Right lobe of liver (tissue), 6 donors: Measurements from ENCODE around the gene RALB. TPM values are rescaled to one million over a fixed set of nuclear protein-coding genes. Genes with fewer than 3 reads are reported as not detected.

Source experiments
- ATAC-seq, 4 donors: fragments of 200-7000 bp; cut with Tn5 transposase; one replicate each; pipeline ENCODE4 v1.9.1; 2020; ENCODE audit warnings: mild to moderate bottlenecking in 4 of 4, moderate library complexity in 4 of 4
- DNase-seq, 3 donors: peaks; one replicate each; pipeline ENCODE4 v3.0.0-alpha.2; 2020
- H3K27ac ChIP-seq, 3 donors: fragments of 200-600 bp; one replicate each; pipeline ENCODE4 v1.8.0; 2022
- H3K27me3 ChIP-seq, 2 donors: fragments of 200-600 bp; one replicate each; pipeline ENCODE4 v1.8.0; 2022
- H3K36me3 ChIP-seq, 4 donors: fragments of 200-600 bp; sonication (generic) in 1 of 4; one replicate each; pipeline versions ENCODE4 v1.5.1 to v1.8.0; 2017 to 2022; ENCODE audit warnings: control low read depth in 1 of 4
- H3K4me1 ChIP-seq, 4 donors: fragments of 200-600 bp; sonication (generic) in 1 of 4; one replicate each; pipeline versions ENCODE4 v1.5.1 to v1.8.0; 2017 to 2022; ENCODE audit warnings: control low read depth in 1 of 4
- H3K4me3 ChIP-seq, 3 donors: fragments of 200-600 bp; one replicate each; pipeline ENCODE4 v1.8.0; 2022
- H3K9me3 ChIP-seq, 4 donors: fragments of 200-600 bp; sonication (generic) in 1 of 4; one replicate each; pipeline versions ENCODE4 v1.5.1 to v1.8.0; 2017 to 2022; ENCODE audit warnings: control low read depth in 1 of 4
- CTCF ChIP-seq, 4 donors: fragments of 200-600 bp in 3 of 4; fragments of 450-650 bp in 1 of 4; IDR thresholded peaks; one replicate each; pipeline versions ENCODE4 v1.5.1 to v1.8.0; 2016 to 2022; ENCODE audit warnings: antibody characterized with exemption in 4 of 4, mild to moderate bottlenecking in 2 of 4
- POLR2A ChIP-seq: fragments of 450-650 bp; IDR thresholded peaks from one replicate; pipeline ENCODE4 v1.6.1; 2017; ENCODE audit warnings: antibody characterized with exemption, mild to moderate bottlenecking
- WGBS: methylation state at CpG from one replicate; pipeline ENCODE4 v1.1.6; 2018; ENCODE audit warnings: low coverage, low lambda C conversion rate; ENCODE audit not compliant: insufficient coverage; ENCODE audit errors: missing lambda C conversion rate; 5-methylcytosine and 5-hydroxymethylcytosine counted together
- intact Hi-C, 2 donors: fragments of 100-400 bp; cut with DNase I; formaldehyde crosslinking; loops; one replicate each; pipeline versions ENCODE4 v1.11.2 to v1.14.1; 2022
- total RNA-seq, 6 experiments: library from RNA; depleted of rRNA in 2 of 6; stranded (reverse); fragments of >200 nt in 2 of 6; fragmentation: NEBNext Ultra II Directional in 3 of 6; extraction: Animal tissue kit (Norgen Biotek cat#: 25700) in 3 of 6; gene quantifications; one replicate each; pipeline versions ENCODE4 v1.1.0 to v1.2.4, GENCODE V29; 2016 to 2023
- donor health status: DM: no; HTN: yes; CAD: no.
- donor health status: DM: no; HTN: no; CAD: no.
- donor health status: DM: no; HTN: no; CAD: no.
- donor health status: DM: no; HTN: yes; CAD: no.
- donor health status: DM: no; HTN: yes; CAD: no.

The RALB gene
- total RNA-seq, 6 experiments from 2014 or later = 14.5 to 26.8 (median 18.6) TPM

DNA sequence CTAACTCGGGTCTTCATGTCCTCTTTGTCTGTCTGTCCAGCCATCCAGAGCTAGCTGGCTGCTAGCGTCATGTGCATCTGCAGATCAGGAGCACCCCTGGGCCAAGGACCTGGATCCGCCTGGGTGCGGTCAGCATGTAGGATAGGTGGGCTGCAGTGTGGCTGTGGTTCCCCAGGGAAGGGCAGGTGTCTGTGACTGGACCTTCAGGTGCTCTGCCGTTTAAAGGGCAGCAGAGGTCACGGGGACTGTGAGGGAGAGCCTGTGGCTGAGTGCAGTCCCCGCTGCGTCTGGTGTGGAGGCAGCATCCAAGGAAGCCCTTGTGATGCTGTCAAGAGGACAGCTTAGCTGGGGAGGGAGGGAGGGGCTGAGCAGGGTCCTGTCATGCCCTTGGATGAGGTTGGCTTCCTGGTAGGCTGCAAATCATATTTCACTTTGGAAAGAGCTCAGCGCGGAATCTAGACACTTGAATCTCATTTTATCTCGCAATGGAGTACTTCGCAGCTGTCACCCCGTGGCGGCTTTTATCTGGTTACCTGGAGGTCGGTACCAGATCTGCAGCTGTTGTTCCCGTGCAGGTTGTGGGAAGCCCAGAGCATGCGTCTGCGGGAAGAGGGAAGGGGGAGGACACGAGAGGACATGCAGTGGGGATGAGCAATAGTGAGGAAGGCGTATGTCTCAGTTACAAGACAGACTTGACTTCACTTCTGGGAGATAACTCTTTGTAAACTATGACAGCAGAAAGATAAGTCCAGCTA, 5.9 kb upstream of the RALB start:
- DNase-seq (peak in 1 of 3 donors; percentile 11), ATAC-seq (no peak)
- H3K27ac ChIP-seq = no peak overlapping the region
- H3K36me3 ChIP-seq = no peaks in the 10 kb centered on the region
- H3K4me3 ChIP-seq = no peak overlapping the region
- no peaks in the 10 kb centered on the region for H3K27me3 ChIP-seq
- no peaks in the 10 kb centered on the region for H3K9me3 ChIP-seq
- H3K4me1 ChIP-seq = no peaks in the 10 kb centered on the region
- 56% methylated on average over 7 of the region's 20 CpGs for WGBS
- no peak for TF ChIP-seq CTCF (IDR thresholded peaks at IDR 0.05)
- no peak for TF ChIP-seq POLR2A
- intact Hi-C loops = no loop called here

- Histone ChIP-seq H3K4me1 (no peaks in the 10 kb centered on the region), H3K9me3 (no peaks in the 10 kb centered on the region), H3K27ac (no peak overlapping the region), H3K27me3 (no peaks in the 10 kb centered on the region), H3K36me3 (no peaks in the 10 kb centered on the region), H3K4me3 (no peak overlapping the region)
- intact Hi-C loops = no loop called here
- DNase-seq (peak in 1 of 3 donors; percentile 4), ATAC-seq (no peak)
- WGBS = 50% methylated on average over 5 of the region's 6 CpGs
- TF ChIP-seq POLR2A (no peak), CTCF (IDR thresholded peaks at IDR 0.05) (no peak)
These were observed 4.8 kb upstream of the RALB start for GRCh38 chr2:120247851-120248250.

- 50% methylated on average over 1 of the region's 4 CpGs for WGBS
- intact Hi-C loops = no loop called here
- no peak for ATAC-seq
These were observed 2.0 kb upstream of the RALB start for GRCh38 chr2:120250640-120251039.

DNA sequence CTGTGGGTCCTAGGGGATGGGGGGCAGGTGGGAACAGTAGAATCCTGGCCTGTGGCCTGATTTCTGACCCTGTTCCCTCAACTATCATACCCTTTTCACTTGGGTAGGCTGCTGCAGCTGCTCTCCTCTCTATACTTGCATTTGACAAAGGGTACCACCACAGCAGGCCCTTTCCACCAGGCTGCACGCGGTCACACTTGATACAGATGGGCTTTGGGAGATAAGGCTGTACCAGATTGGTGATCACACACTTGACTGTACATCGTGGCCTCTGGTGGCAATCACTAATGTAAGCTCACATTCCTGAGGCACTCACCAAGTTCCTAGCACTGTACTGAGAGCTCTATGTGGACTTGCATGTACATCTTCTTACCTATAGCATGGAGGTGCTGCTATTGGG, 1.6 kb upstream of the RALB start:
- DNase-seq = no peak
- ATAC-seq = no peak
- Histone ChIP-seq H3K4me3 (no peak overlapping the region), H3K36me3 (no peaks in the 10 kb centered on the region), H3K27ac (no peak overlapping the region), H3K4me1 (no peaks in the 10 kb centered on the region), H3K9me3 (no peaks in the 10 kb centered on the region), H3K27me3 (no peaks in the 10 kb centered on the region)
- TF ChIP-seq POLR2A (no peak), CTCF (IDR thresholded peaks at IDR 0.05) (no peak)
- 90% methylated on average over 2 of the region's 3 CpGs for WGBS
- intact Hi-C loops = no loop called here

More at GRCh38 chr2:120250640-120251039, 2.0 kb upstream of the RALB start:
- no peaks in the 10 kb centered on the region for H3K4me1 ChIP-seq
- H3K36me3 ChIP-seq = no peaks in the 10 kb centered on the region
- DNase-seq = no peak
- TF ChIP-seq CTCF (IDR thresholded peaks at IDR 0.05) (no peak), POLR2A (no peak)
- no peak overlapping the region for H3K27ac ChIP-seq
- H3K9me3 ChIP-seq = no peaks in the 10 kb centered on the region
- H3K27me3 ChIP-seq = no peaks in the 10 kb centered on the region
- no peak overlapping the region for H3K4me3 ChIP-seq
